Globus pallidus (tissue), 1 donor: ENCODE data around the gene RPF1.
"Not testable (repeated sequence)": the region's sequence is repeated elsewhere in the genome, so short reads cannot be mapped to it uniquely, and the experiment has no call there.

Experiments
- DNase-seq: peaks from one replicate; pipeline ENCODE4 v3.0.0-alpha.2; 2015; ENCODE audit warnings: low spot score

The RPF1 gene

GRCh38 chr1:84492726-84493125 lies 13.7 kb downstream of the RPF1 start:
- DNase-seq = no peak

- DNase-seq = no peak
Observed at GRCh38 chr1:84493747-84494146, 14.7 kb downstream of the RPF1 start.

GRCh38 chr1:84496498-84496897 lies 17.4 kb downstream of the RPF1 start:
- DNase-seq = no peak

GRCh38 chr1:84497631-84498275 lies 18.7 kb downstream of the RPF1 start:
- no peak for DNase-seq

GRCh38 chr1:84502927-84503326 lies 23.9 kb downstream of the RPF1 start:
- no peak for DNase-seq

GRCh38 chr1:84504580-84505492 lies 25.8 kb downstream of the RPF1 start:
- DNase-seq = peak; percentile 5

- DNase-seq = no peak
Observed at GRCh38 chr1:84505493-84506001, 26.5 kb downstream of the RPF1 start.

- peak; percentile 95 for DNase-seq
Observed at GRCh38 chr1:84506002-84506728, 27.1 kb downstream of the RPF1 start, which contains the start of the genes GNG5 and SPATA1. Gene GNG5, minus strand, starts transcription at chr1:84506581. Its CDS starts 490 bp downstream, at chr1:84506091. Gene SPATA1, plus strand, starts transcription at chr1:84506386. Its CDS starts 9,974 bp downstream, at chr1:84516360.

GRCh38 chr1:84506729-84507453 lies 27.8 kb downstream of the RPF1 start:
- DNase-seq = no peak

GRCh38 chr1:84507887-84508286 lies 28.8 kb downstream of the RPF1 start:
- DNase-seq = not testable (repeated sequence)

- DNase-seq = no peak
Observed at GRCh38 chr1:84508510-84508909, 29.4 kb downstream of the RPF1 start.

GRCh38 chr1:84509029-84509428 lies 30.0 kb downstream of the RPF1 start:
- no peak for DNase-seq

GRCh38 chr1:84510165-84510564 lies 31.1 kb downstream of the RPF1 start:
- DNase-seq = no peak

GRCh38 chr1:84510668-84511067 lies 31.6 kb downstream of the RPF1 start:
- DNase-seq = no peak

GRCh38 chr1:84524590-84524989 lies 45.5 kb downstream of the RPF1 start:
- DNase-seq = no peak

GRCh38 chr1:84525779-84526178 lies 46.7 kb downstream of the RPF1 start:
- peak; percentile 14 for DNase-seq

GRCh38 chr1:84538599-84538998 lies 59.5 kb downstream of the RPF1 start:
- DNase-seq = no peak

- DNase-seq = no peak
Observed at GRCh38 chr1:84539972-84540371, 60.9 kb downstream of the RPF1 start.

GRCh38 chr1:84540759-84541158 lies 61.7 kb downstream of the RPF1 start:
- no peak for DNase-seq

- no peak for DNase-seq
Observed at GRCh38 chr1:84541679-84542078, 62.6 kb downstream of the RPF1 start.
